ENCODE data around the gene PAFAH1B1.
"Not testable (repeated sequence)": the region's sequence is repeated elsewhere in the genome, so short reads cannot be mapped to it uniquely, and the experiment has no call there.

PAFAH1B1 gene

GRCh38 chr17:2636169-2636930 is 42.9 kb downstream of the PAFAH1B1 start:
- H3K36me3 ChIP-seq (ENCODE audit: control insufficient read depth, insufficient read depth, low read length), result peaks cover 25% of the 10 kb centered on the region
- no peak overlapping the region for H3K4me3 ChIP-seq (ENCODE audit: low read depth, low read length)
- H3K4me1 ChIP-seq (ENCODE audit: control insufficient read depth, insufficient read depth, low read length), result peaks cover 10% of the 10 kb centered on the region; the same call in 1 of the 2 replicates
- 0 out of 2 replicates have a peak overlapping the region, but pooled peaks have one; percentile 30 for H3K27ac ChIP-seq (ENCODE audit: low read depth, low read length)
- H3K9ac ChIP-seq (ENCODE audit: low read length), result no peak overlapping the region
- H3K9me3 ChIP-seq (ENCODE audit: control insufficient read depth, insufficient read depth, low read depth, low read length), result no peaks in the 10 kb centered on the region
- no peaks in the 10 kb centered on the region for H3K27me3 ChIP-seq (ENCODE audit: control insufficient read depth, insufficient read depth, low read length)

- peaks cover 9% of the 10 kb centered on the region; the same call in 1 of the 2 replicates for H3K4me1 ChIP-seq (ENCODE audit: control insufficient read depth, insufficient read depth, low read length)
- peaks cover 36% of the 10 kb centered on the region for H3K36me3 ChIP-seq (ENCODE audit: control insufficient read depth, insufficient read depth, low read length)
- no peak overlapping the region for H3K4me3 ChIP-seq (ENCODE audit: low read depth, low read length)
- no peak overlapping the region for H3K9ac ChIP-seq (ENCODE audit: low read length)
- no peaks in the 10 kb centered on the region for H3K9me3 ChIP-seq (ENCODE audit: control insufficient read depth, insufficient read depth, low read depth, low read length)
- no peak overlapping the region for H3K27ac ChIP-seq (ENCODE audit: low read depth, low read length)
- H3K27me3 ChIP-seq (ENCODE audit: control insufficient read depth, insufficient read depth, low read length), result no peaks in the 10 kb centered on the region
These were observed 44.0 kb downstream of the PAFAH1B1 start for GRCh38 chr17:2637422-2637821.

DNA sequence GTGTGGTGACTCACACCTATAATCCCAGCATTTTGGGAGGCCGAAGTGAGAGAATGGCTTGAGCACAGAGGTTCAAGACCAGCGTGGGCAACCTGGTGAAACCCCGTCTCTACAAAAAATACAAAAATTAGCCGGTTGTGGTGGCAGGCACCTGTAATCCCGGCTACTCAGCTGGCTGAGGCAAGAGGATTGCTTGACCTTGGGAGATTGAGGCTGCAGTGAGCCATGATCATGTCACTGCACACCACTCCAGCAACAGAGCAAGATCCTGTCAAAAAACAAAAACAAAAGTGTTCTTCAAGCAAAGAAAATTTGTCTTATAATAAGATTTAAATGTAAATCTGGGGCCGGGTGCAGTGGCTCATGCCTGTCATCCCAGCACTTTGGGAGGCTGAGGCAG is 51.5 kb downstream of the PAFAH1B1 start:
- Histone ChIP-seq H3K4me3 (ENCODE audit: low read depth, low read length) (no peak overlapping the region), H3K27me3 (ENCODE audit: control insufficient read depth, insufficient read depth, low read length) (no peaks in the 10 kb centered on the region), H3K9ac (ENCODE audit: low read length) (no peak overlapping the region), H3K36me3 (ENCODE audit: control insufficient read depth, insufficient read depth, low read length) (peaks cover 34% of the 10 kb centered on the region), H3K4me1 (ENCODE audit: control insufficient read depth, insufficient read depth, low read length) (no peaks in the 10 kb centered on the region), H3K9me3 (ENCODE audit: control insufficient read depth, insufficient read depth, low read depth, low read length) (no peaks in the 10 kb centered on the region), H3K27ac (ENCODE audit: low read depth, low read length) (no peak overlapping the region)

DNA sequence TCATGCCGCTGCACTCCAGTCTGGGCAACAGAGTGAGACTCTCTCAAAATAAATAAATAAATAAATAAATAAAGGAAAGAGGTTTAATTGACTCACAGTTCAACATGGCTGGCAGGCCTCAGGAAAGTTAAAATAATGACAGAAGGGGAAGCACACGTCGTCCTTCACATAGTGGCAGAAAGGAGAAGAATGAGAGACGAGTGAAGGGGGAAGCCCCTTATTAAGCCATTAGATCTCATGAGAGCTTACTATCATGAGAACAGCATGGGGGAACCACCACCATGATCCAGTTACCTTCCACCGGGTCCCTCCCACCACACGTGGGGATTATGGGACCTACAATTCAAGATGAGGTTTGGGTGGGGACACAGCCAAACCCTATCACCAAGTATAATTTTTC is 54.5 kb downstream of the PAFAH1B1 start:
- no peaks in the 10 kb centered on the region for H3K27me3 ChIP-seq (ENCODE audit: control insufficient read depth, insufficient read depth, low read length)
- no peak overlapping the region for H3K9ac ChIP-seq (ENCODE audit: low read length)
- H3K4me3 ChIP-seq (ENCODE audit: low read depth, low read length), result no peak overlapping the region
- no peak overlapping the region for H3K27ac ChIP-seq (ENCODE audit: low read depth, low read length)
- no peaks in the 10 kb centered on the region for H3K4me1 ChIP-seq (ENCODE audit: control insufficient read depth, insufficient read depth, low read length)
- peaks cover 24% of the 10 kb centered on the region for H3K36me3 ChIP-seq (ENCODE audit: control insufficient read depth, insufficient read depth, low read length)
- no peaks in the 10 kb centered on the region for H3K9me3 ChIP-seq (ENCODE audit: control insufficient read depth, insufficient read depth, low read depth, low read length)

GRCh38 chr17:2649191-2649590 is 55.7 kb downstream of the PAFAH1B1 start:
- H3K9me3 ChIP-seq (ENCODE audit: control insufficient read depth, insufficient read depth, low read depth, low read length), result no peaks in the 10 kb centered on the region
- no peaks in the 10 kb centered on the region for H3K27me3 ChIP-seq (ENCODE audit: control insufficient read depth, insufficient read depth, low read length)
- H3K36me3 ChIP-seq (ENCODE audit: control insufficient read depth, insufficient read depth, low read length), result peaks cover 15% of the 10 kb centered on the region
- H3K9ac ChIP-seq (ENCODE audit: low read length), result no peak overlapping the region
- H3K4me1 ChIP-seq (ENCODE audit: control insufficient read depth, insufficient read depth, low read length), result no peaks in the 10 kb centered on the region
- no peak overlapping the region for H3K4me3 ChIP-seq (ENCODE audit: low read depth, low read length)
- H3K27ac ChIP-seq (ENCODE audit: low read depth, low read length), result no peak overlapping the region

DNA sequence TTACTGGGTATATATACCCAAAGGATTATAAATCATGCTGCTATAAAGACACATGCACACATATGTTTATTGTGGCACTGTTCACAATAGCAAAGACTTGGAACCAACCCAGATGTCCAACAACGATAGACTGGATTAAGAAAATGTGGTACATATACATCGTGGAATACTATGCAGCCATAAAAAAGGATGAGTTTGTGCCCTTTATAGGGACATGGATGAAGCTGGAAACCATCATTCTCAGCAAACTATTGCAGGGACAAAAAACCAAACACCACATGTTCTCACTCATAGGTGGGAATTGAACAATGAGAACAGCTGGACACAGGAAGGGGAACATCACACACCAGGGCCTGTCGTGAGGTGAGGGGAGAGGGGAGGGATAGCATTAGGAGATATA is 59.5 kb downstream of the PAFAH1B1 start:
- not testable (repeated sequence) for H3K4me1 ChIP-seq (ENCODE audit: control insufficient read depth, insufficient read depth, low read length); H3K9me3 ChIP-seq (ENCODE audit: control insufficient read depth, insufficient read depth, low read depth, low read length); H3K27me3 ChIP-seq (ENCODE audit: control insufficient read depth, insufficient read depth, low read length); H3K9ac ChIP-seq (ENCODE audit: low read length); H3K27ac ChIP-seq (ENCODE audit: low read depth, low read length); H3K4me3 ChIP-seq (ENCODE audit: low read depth, low read length)
- H3K36me3 ChIP-seq (ENCODE audit: control insufficient read depth, insufficient read depth, low read length), result peaks cover 15% of the 10 kb centered on the region

GRCh38 chr17:2655546-2655945 is 62.1 kb downstream of the PAFAH1B1 start:
- peaks cover 12% of the 10 kb centered on the region for H3K36me3 ChIP-seq (ENCODE audit: control insufficient read depth, insufficient read depth, low read length)
- no peaks in the 10 kb centered on the region for H3K9me3 ChIP-seq (ENCODE audit: control insufficient read depth, insufficient read depth, low read depth, low read length)
- H3K27me3 ChIP-seq (ENCODE audit: control insufficient read depth, insufficient read depth, low read length), result no peaks in the 10 kb centered on the region
- no peaks in the 10 kb centered on the region for H3K4me1 ChIP-seq (ENCODE audit: control insufficient read depth, insufficient read depth, low read length)
- no peak overlapping the region for H3K9ac ChIP-seq (ENCODE audit: low read length)
- no peak overlapping the region for H3K27ac ChIP-seq (ENCODE audit: low read depth, low read length)
- H3K4me3 ChIP-seq (ENCODE audit: low read depth, low read length), result no peak overlapping the region

GRCh38 chr17:2656283-2656682 is 62.8 kb downstream of the PAFAH1B1 start:
- Histone ChIP-seq H3K4me3 (ENCODE audit: low read depth, low read length) (no peak overlapping the region), H3K9me3 (ENCODE audit: control insufficient read depth, insufficient read depth, low read depth, low read length) (no peaks in the 10 kb centered on the region), H3K4me1 (ENCODE audit: control insufficient read depth, insufficient read depth, low read length) (no peaks in the 10 kb centered on the region), H3K36me3 (ENCODE audit: control insufficient read depth, insufficient read depth, low read length) (peaks cover 8% of the 10 kb centered on the region), H3K27me3 (ENCODE audit: control insufficient read depth, insufficient read depth, low read length) (no peaks in the 10 kb centered on the region), H3K27ac (ENCODE audit: low read depth, low read length) (no peak overlapping the region), H3K9ac (ENCODE audit: low read length) (no peak overlapping the region)

GRCh38 chr17:2659337-2659736 is 65.9 kb downstream of the PAFAH1B1 start:
- not testable (repeated sequence) for H3K36me3 ChIP-seq (ENCODE audit: control insufficient read depth, insufficient read depth, low read length); H3K27ac ChIP-seq (ENCODE audit: low read depth, low read length); H3K27me3 ChIP-seq (ENCODE audit: control insufficient read depth, insufficient read depth, low read length); H3K9ac ChIP-seq (ENCODE audit: low read length); H3K4me3 ChIP-seq (ENCODE audit: low read depth, low read length); H3K4me1 ChIP-seq (ENCODE audit: control insufficient read depth, insufficient read depth, low read length); H3K9me3 ChIP-seq (ENCODE audit: control insufficient read depth, insufficient read depth, low read depth, low read length)

- H3K27ac ChIP-seq (ENCODE audit: low read depth, low read length); H3K4me3 ChIP-seq (ENCODE audit: low read depth, low read length); H3K9me3 ChIP-seq (ENCODE audit: control insufficient read depth, insufficient read depth, low read depth, low read length); H3K27me3 ChIP-seq (ENCODE audit: control insufficient read depth, insufficient read depth, low read length); H3K9ac ChIP-seq (ENCODE audit: low read length); H3K36me3 ChIP-seq (ENCODE audit: control insufficient read depth, insufficient read depth, low read length); H3K4me1 ChIP-seq (ENCODE audit: control insufficient read depth, insufficient read depth, low read length): not testable (repeated sequence)
These were observed 67.0 kb downstream of the PAFAH1B1 start for GRCh38 chr17:2660410-2660809.

DNA sequence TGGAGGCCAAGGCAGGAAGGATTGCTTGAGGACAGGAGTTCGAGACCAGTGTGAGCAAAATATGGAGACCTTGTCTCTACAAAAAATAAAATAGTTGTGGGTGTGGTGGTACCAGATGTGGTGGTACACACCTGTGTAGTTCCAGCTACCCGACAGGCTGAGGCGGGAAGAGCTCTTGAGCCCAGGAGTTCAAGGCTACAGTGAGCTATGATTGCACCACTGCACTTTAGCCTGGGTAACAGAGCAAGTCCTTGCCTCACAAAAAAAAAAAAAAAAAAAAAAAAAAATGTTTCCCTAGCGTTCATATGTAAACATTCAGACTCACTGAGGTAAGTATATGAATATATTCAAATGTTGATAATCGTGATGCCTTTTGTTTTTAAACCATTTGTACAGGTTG is 78.6 kb downstream of the PAFAH1B1 start:
- no peaks in the 10 kb centered on the region for H3K4me1 ChIP-seq (ENCODE audit: control insufficient read depth, insufficient read depth, low read length)
- no peaks in the 10 kb centered on the region for H3K9me3 ChIP-seq (ENCODE audit: control insufficient read depth, insufficient read depth, low read depth, low read length)
- H3K9ac ChIP-seq (ENCODE audit: low read length), result no peak overlapping the region
- H3K27me3 ChIP-seq (ENCODE audit: control insufficient read depth, insufficient read depth, low read length), result no peaks in the 10 kb centered on the region
- H3K27ac ChIP-seq (ENCODE audit: low read depth, low read length), result no peak overlapping the region
- H3K36me3 ChIP-seq (ENCODE audit: control insufficient read depth, insufficient read depth, low read length), result peaks cover 83% of the 10 kb centered on the region
- no peak overlapping the region for H3K4me3 ChIP-seq (ENCODE audit: low read depth, low read length)

All from HUES6 (cell line).